Skeletal muscle tissue (tissue), 4 donors: ENCODE measurements around the gene SEMA5B. TPM values are rescaled to one million over a fixed set of nuclear protein-coding genes. Genes with fewer than 3 reads are reported as not detected.

ENCODE experiments used
- H3K27ac ChIP-seq: one replicate; pipeline ENCODE4 v1.7.0; 2013; ENCODE audit warnings: mild to moderate bottlenecking, low read depth, low read length, inconsistent platforms
- H3K27me3 ChIP-seq, 3 donors: one replicate each; pipeline ENCODE4 v1.7.0; 2013; ENCODE audit warnings: low read length in 3 of 3; ENCODE audit not compliant: control insufficient read depth in 3 of 3, insufficient read depth in 3 of 3
- H3K36me3 ChIP-seq, 3 donors: one replicate each; pipeline ENCODE4 v1.7.0; 2013; ENCODE audit warnings: low read length in 3 of 3; ENCODE audit not compliant: control insufficient read depth in 3 of 3, insufficient read depth in 3 of 3
- H3K4me1 ChIP-seq, 3 donors: one replicate each; pipeline ENCODE4 v1.7.0; 2013; ENCODE audit warnings: low read length in 3 of 3, mild to moderate bottlenecking in 3 of 3; ENCODE audit not compliant: control insufficient read depth in 3 of 3, insufficient read depth in 3 of 3
- H3K4me3 ChIP-seq, 3 donors: one replicate each; pipeline ENCODE4 v1.7.0; 2013; ENCODE audit warnings: low read length in 3 of 3
- H3K9ac ChIP-seq, 3 donors: one replicate each; pipeline ENCODE4 v1.7.0; 2013; ENCODE audit warnings: low read length in 3 of 3, mild to moderate bottlenecking in 3 of 3, moderate library complexity in 2 of 3, low read depth in 1 of 3
- H3K9me3 ChIP-seq, 3 donors: one replicate each; pipeline ENCODE4 v1.7.0; 2013; ENCODE audit warnings: low read length in 3 of 3; ENCODE audit not compliant: control insufficient read depth in 3 of 3
- total RNA-seq: library from RNA; depleted of rRNA; stranded (reverse); fragments of >200 nt; gene quantifications from one replicate; pipeline ENCODE4 v1.2.3, GENCODE V29; 2014
- donor health status: Osteomylitis.

SEMA5B gene
- total RNA-seq, 1 donor from 2014 or later = 8.4 TPM

DNA sequence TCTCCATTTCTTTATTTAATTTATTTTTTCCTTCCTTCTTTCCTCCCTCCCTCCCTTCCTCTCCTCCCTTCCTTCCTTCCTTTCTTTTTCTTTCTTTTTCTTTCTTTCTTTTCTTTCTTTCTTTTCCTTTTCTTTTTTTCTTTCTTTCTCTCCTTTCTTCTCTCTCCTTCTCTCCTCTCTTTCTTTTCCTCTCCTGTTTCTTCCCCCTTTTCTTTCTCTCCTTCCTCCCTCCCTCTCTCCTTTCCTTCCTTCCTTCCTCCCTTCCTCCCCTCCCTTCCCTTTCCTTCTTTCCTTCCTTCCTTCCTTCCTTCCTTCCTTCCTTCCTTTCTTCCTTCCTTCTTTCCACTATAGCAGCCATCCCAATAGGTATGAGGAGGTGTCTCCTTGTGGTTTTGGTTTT, 32.5 kb upstream of the SEMA5B start:
- no peak overlapping the region for H3K9ac ChIP-seq

GRCh38 chr3:123058505-123058904, 30.9 kb upstream of the SEMA5B start:
- Histone ChIP-seq H3K27me3 (no peaks in the 10 kb centered on the region), H3K9ac (no peak overlapping the region), H3K4me1 (no peaks in the 10 kb centered on the region), H3K4me3 (no peak overlapping the region), H3K36me3 (no peaks in the 10 kb centered on the region), H3K9me3 (no peaks in the 10 kb centered on the region), H3K27ac (no peak overlapping the region)

More for the DNA sequence above, 32.5 kb upstream of the SEMA5B start:
- Histone ChIP-seq H3K4me1 (no peaks in the 10 kb centered on the region), H3K27me3 (no peaks in the 10 kb centered on the region), H3K27ac (no peak overlapping the region), H3K9me3 (no peaks in the 10 kb centered on the region), H3K36me3 (no peaks in the 10 kb centered on the region), H3K4me3 (no peak overlapping the region)

- Histone ChIP-seq H3K4me3 (no peak overlapping the region), H3K27ac (no peak overlapping the region), H3K4me1 (no peaks in the 10 kb centered on the region), H3K9me3 (no peaks in the 10 kb centered on the region), H3K36me3 (no peaks in the 10 kb centered on the region), H3K27me3 (peaks cover 0 to 4% (median 0%) of the 10 kb centered on the region in 3 donors), H3K9ac (no peak overlapping the region)
These were observed 27.8 kb upstream of the SEMA5B start for GRCh38 chr3:123055352-123055751.

GRCh38 chr3:123054931-123055330, 27.4 kb upstream of the SEMA5B start:
- Histone ChIP-seq H3K27me3 (peaks cover 0 to 4% (median 0%) of the 10 kb centered on the region in 3 donors), H3K36me3 (no peaks in the 10 kb centered on the region), H3K9ac (no peak overlapping the region), H3K4me1 (no peaks in the 10 kb centered on the region), H3K9me3 (no peaks in the 10 kb centered on the region), H3K4me3 (no peak overlapping the region), H3K27ac (no peak overlapping the region)

DNA sequence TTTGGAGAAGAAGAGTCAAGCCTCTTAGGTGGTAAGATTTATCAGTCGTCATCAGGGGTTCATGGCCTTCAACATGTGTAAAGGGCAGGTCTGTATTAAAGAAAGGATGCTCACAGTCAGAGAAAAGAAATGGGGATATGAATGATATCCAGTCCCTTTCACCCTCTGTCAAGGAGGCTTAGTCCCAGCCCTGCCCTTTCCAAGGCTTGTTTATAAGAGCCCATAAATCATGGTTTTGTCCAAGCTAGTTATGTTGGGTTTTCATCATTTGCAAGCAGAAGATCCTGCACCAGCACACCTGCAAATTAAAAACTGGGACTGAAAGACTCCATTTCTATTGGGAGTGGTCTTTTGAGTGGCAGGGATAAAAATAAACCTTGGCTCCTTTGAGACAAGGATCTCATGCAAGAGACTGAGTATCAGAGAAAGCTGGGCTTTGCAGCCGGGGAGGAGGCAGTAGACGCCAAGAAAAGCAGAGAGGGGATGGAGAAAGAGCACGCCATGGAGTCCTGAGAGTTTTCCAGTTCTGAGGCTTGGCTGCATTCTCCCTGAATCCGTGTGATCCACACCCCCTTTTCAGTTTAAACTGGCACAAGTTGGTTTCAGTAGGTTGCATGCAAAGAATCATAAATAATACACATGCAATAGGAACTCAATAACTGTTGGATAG, 26.7 kb upstream of the SEMA5B start:
- no peak overlapping the region for H3K4me3 ChIP-seq
- no peaks in the 10 kb centered on the region for H3K9me3 ChIP-seq
- no peaks in the 10 kb centered on the region for H3K36me3 ChIP-seq
- no peak overlapping the region for H3K27ac ChIP-seq
- H3K4me1 ChIP-seq = peaks cover 0 to under 1% (median 0%) of the 10 kb centered on the region in 3 donors
- peaks cover 0 to 4% (median 0%) of the 10 kb centered on the region in 3 donors for H3K27me3 ChIP-seq
- no peak overlapping the region for H3K9ac ChIP-seq

DNA sequence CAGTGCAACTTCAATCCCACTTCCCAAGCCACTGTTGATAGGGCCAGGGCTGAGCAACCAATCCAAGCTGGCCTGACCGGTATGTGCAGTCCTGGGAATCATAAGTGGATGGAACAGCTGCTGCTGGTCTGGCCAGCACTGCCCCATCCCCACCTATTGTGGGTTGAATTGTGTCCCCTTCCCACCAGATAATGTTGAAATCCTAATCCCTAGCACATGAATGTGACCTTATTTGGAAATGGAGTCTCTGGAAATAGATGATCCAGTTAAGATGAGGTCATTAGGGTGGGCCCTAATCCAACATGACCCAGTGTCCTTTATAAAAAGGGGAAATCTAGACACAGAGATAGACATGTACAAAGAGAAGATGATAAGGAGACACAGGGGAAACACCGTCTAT, 25.5 kb upstream of the SEMA5B start:
- Histone ChIP-seq H3K9ac (no peak overlapping the region), H3K4me3 (no peak overlapping the region), H3K36me3 (no peaks in the 10 kb centered on the region), H3K4me1 (peaks cover 0 to 3% (median 0%) of the 10 kb centered on the region in 3 donors), H3K9me3 (no peaks in the 10 kb centered on the region), H3K27me3 (peaks cover 0 to 4% (median 0%) of the 10 kb centered on the region in 3 donors), H3K27ac (no peak overlapping the region)

DNA sequence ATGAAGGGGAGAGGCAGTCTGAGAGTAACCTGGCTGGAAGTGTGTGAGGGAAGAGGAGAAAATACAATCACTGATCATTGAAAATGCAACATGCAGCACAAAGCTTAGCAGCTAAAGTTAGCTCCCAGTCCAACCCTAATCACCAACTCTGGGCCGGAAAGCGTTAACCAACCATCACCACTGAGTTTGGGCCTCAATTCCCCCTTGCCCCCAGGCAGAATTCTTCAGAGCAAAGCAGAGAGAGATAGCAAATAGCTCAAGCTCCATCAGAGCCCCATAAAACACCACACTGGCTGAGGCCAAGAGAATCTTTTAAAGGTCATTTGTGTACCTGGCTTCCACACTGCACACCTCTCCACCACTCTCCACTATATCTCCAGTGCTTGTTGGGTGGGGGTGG, 23.1 kb upstream of the SEMA5B start:
- Histone ChIP-seq H3K27ac (no peak overlapping the region), H3K9me3 (no peaks in the 10 kb centered on the region), H3K27me3 (peaks cover 0 to 8% (median 0%) of the 10 kb centered on the region in 3 donors), H3K4me3 (no peak overlapping the region), H3K9ac (no peak overlapping the region), H3K4me1 (peaks cover 0 to 3% (median 0%) of the 10 kb centered on the region in 3 donors), H3K36me3 (no peaks in the 10 kb centered on the region)

DNA sequence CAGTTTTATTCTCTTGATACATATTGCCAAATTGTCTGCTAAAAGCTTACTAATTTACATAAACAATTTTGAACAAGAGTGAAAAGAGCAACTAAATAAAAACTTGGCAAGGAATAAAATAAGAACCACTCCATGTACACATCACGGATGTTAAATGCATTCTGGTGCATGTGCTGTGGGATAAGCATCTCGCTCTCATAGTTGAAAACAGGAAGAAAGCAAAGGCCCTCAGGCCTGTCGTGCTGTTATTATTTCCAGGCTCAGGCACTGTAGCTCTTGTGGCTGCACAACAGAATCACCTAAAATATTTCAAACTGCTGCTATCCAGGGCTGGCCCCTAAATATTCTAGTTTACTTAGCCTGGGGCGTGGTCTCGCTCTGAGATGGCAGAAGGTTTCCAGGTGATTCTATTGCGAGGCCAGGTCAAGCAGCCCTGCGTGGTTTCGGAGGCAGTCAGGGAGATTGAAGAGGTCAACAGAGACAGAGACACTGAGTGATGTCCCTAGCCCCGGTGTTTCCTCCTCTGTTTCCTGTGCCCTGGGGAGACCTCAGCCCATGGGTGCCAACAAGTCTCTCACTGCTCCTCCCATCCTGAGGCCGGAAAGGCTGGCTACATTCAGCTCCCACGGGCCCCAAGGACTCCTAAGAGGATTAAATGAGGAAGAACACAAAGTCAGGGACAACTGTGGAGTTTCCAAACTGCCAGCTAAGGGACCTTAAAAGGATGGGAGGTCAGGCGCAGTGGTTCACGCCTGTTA, 21.1 kb upstream of the SEMA5B start:
- Histone ChIP-seq H3K4me3 (no peak overlapping the region), H3K27ac (no peak overlapping the region), H3K9ac (no peak overlapping the region), H3K27me3 (peaks cover 0 to 8% (median 0%) of the 10 kb centered on the region in 3 donors), H3K9me3 (no peaks in the 10 kb centered on the region), H3K4me1 (peaks cover 0 to 3% (median 0%) of the 10 kb centered on the region in 3 donors), H3K36me3 (no peaks in the 10 kb centered on the region)

GRCh38 chr3:123047062-123047319, 19.4 kb upstream of the SEMA5B start:
- H3K4me1 ChIP-seq = peaks cover 0 to 3% (median 0%) of the 10 kb centered on the region in 3 donors
- no peaks in the 10 kb centered on the region for H3K36me3 ChIP-seq
- no peaks in the 10 kb centered on the region for H3K9me3 ChIP-seq
- no peak overlapping the region for H3K27ac ChIP-seq
- peaks cover 0 to 4% (median under 1%) of the 10 kb centered on the region in 3 donors for H3K27me3 ChIP-seq
- no peak overlapping the region for H3K9ac ChIP-seq
- no peak overlapping the region for H3K4me3 ChIP-seq

GRCh38 chr3:123046262-123047061, 18.9 kb upstream of the SEMA5B start:
- no peak overlapping the region for H3K9ac ChIP-seq
- no peak overlapping the region for H3K4me3 ChIP-seq
- H3K9me3 ChIP-seq = no peaks in the 10 kb centered on the region
- H3K27ac ChIP-seq = no peak overlapping the region
- no peaks in the 10 kb centered on the region for H3K36me3 ChIP-seq
- H3K4me1 ChIP-seq = peaks cover 0 to 3% (median 0%) of the 10 kb centered on the region in 3 donors
- H3K27me3 ChIP-seq = peaks cover under 1 to 5% (median 4%) of the 10 kb centered on the region in 3 donors
